Measurements from ENCODE around the gene FBRS.
"Not testable (repeated sequence)": the region's sequence is repeated elsewhere in the genome, so short reads cannot be mapped to it uniquely, and the experiment has no call there.

Gene FBRS

GRCh38 chr16:30698816-30699614 lies 40.8 kb downstream of the FBRS start, which contains the start of gene SRCAP:
Gene SRCAP, plus strand, starts transcription at chr16:30699171. Its CDS starts 1,654 bp downstream, at chr16:30700825.
- DNase-seq (ENCODE audit: low spot score) = peak; percentile 84

GRCh38 chr16:30699615-30700099 lies 41.4 kb downstream of the FBRS start:
- no peak for DNase-seq (ENCODE audit: low spot score)

GRCh38 chr16:30700491-30700890 lies 42.3 kb downstream of the FBRS start:
- no peak for DNase-seq (ENCODE audit: low spot score)

GRCh38 chr16:30700971-30701370 lies 42.7 kb downstream of the FBRS start:
- no peak for DNase-seq (ENCODE audit: low spot score)

- not testable (repeated sequence) for DNase-seq (ENCODE audit: low spot score)
Measured at GRCh38 chr16:30703071-30703470, 44.8 kb downstream of the FBRS start.

GRCh38 chr16:30703971-30704370 lies 45.7 kb downstream of the FBRS start:
- no peak for DNase-seq (ENCODE audit: low spot score)

GRCh38 chr16:30706046-30706445 lies 47.8 kb downstream of the FBRS start:
- DNase-seq (ENCODE audit: low spot score) = no peak

GRCh38 chr16:30710971-30711370 lies 52.7 kb downstream of the FBRS start:
- DNase-seq (ENCODE audit: low spot score) = no peak

- DNase-seq (ENCODE audit: low spot score) = no peak
Measured at GRCh38 chr16:30711712-30712111, 53.5 kb downstream of the FBRS start.

- DNase-seq (ENCODE audit: low spot score) = peak; percentile 74
Measured at GRCh38 chr16:30715750-30716445, 57.7 kb downstream of the FBRS start.

GRCh38 chr16:30720086-30720485 lies 61.9 kb downstream of the FBRS start:
- no peak for DNase-seq (ENCODE audit: low spot score)
